HEK293T (cell line): ENCODE results near the gene EFCAB11.

Experiments used
- CTCF ChIA-PET: fragments of 350-600 bp; formaldehyde crosslinking; extraction: SDS; loops from one replicate; lab custom pipeline; 2021; ENCODE audit warnings: antibody characterized with exemption, inconsistent platforms; lab: Yijun Ruan, JAX
- POLR2A ChIA-PET: fragments of 350-600 bp; formaldehyde crosslinking; extraction: SDS; loops from one replicate; lab custom pipeline; 2020; ENCODE audit warnings: antibody characterized with exemption, inconsistent platforms; lab: Yijun Ruan, JAX
- DNase-seq: peaks from one replicate; pipeline ENCODE4 v3.0.0; 2012; ENCODE audit warnings: mixed read lengths; ENCODE audit errors: extremely low spot score
- ARNT ChIP-seq: fragments of 450-650 bp; IDR thresholded peaks from 2 replicates; pipeline ENCODE4 v1.6.1; 2017; ENCODE audit warnings: mild to moderate bottlenecking
- BHLHE40 ChIP-seq: fragments of 450-650 bp; IDR thresholded peaks from 2 replicates; pipeline ENCODE4 v1.6.1; 2016; ENCODE audit warnings: mild to moderate bottlenecking, moderate library complexity, borderline replicate concordance
- CTBP1 ChIP-seq: fragments of 450-650 bp; IDR thresholded peaks from 2 replicates; pipeline ENCODE4 v1.6.1; 2016; ENCODE audit warnings: borderline replicate concordance
- ELF4 ChIP-seq: fragments of 450-650 bp; IDR thresholded peaks from 2 replicates; pipeline ENCODE4 v1.6.1; 2017; ENCODE audit warnings: antibody characterized with exemption
- FOXA1 ChIP-seq: fragments of 450-650 bp; IDR thresholded peaks from 2 replicates; pipeline ENCODE4 v1.6.1; 2016; ENCODE audit warnings: mild to moderate bottlenecking
- FOXK2 ChIP-seq: fragments of 450-650 bp; IDR thresholded peaks from 2 replicates; pipeline ENCODE4 v1.6.1; 2016; ENCODE audit warnings: mild to moderate bottlenecking
- FOXM1 ChIP-seq: fragments of 450-650 bp; IDR thresholded peaks from 2 replicates; pipeline ENCODE4 v1.6.1; 2017; ENCODE audit warnings: mild to moderate bottlenecking, borderline replicate concordance
- HDGF ChIP-seq: fragments of 450-650 bp; IDR thresholded peaks from 2 replicates; pipeline ENCODE4 v1.6.1; 2017; ENCODE audit warnings: antibody characterized with exemption, borderline replicate concordance
- L3MBTL2 ChIP-seq: fragments of 450-650 bp; conservative IDR thresholded peaks from 2 replicates; pipeline ENCODE4 v1.6.1; 2016; ENCODE audit warnings: mild to moderate bottlenecking
- LEF1 ChIP-seq: fragments of 450-650 bp; IDR thresholded peaks from 2 replicates; pipeline ENCODE4 v1.6.1; 2017; ENCODE audit warnings: mild to moderate bottlenecking, borderline replicate concordance
- NFRKB ChIP-seq: fragments of 450-650 bp; IDR thresholded peaks from 2 replicates; pipeline ENCODE4 v1.6.1; 2016; ENCODE audit warnings: mild to moderate bottlenecking, moderate library complexity
- SP1 ChIP-seq: fragments of 450-650 bp; IDR thresholded peaks from 2 replicates; pipeline ENCODE4 v1.6.1; 2017
- SUZ12 ChIP-seq: fragments of 450-650 bp; IDR thresholded peaks from 2 replicates; pipeline ENCODE4 v1.6.1; 2016; ENCODE audit warnings: mild to moderate bottlenecking
- TARDBP ChIP-seq: fragments of 450-650 bp; IDR thresholded peaks from 2 replicates; pipeline ENCODE4 v1.6.1; 2016
- ZNF384 ChIP-seq: fragments of 450-650 bp; IDR thresholded peaks from 2 replicates; pipeline ENCODE4 v1.6.1; 2016
- TF ChIP-seq, protein P1 (sequence below): fragments of 450-650 bp; IDR thresholded peaks from 2 replicates; pipeline ENCODE4 v1.6.1; 2016

Gene EFCAB11

DNA sequence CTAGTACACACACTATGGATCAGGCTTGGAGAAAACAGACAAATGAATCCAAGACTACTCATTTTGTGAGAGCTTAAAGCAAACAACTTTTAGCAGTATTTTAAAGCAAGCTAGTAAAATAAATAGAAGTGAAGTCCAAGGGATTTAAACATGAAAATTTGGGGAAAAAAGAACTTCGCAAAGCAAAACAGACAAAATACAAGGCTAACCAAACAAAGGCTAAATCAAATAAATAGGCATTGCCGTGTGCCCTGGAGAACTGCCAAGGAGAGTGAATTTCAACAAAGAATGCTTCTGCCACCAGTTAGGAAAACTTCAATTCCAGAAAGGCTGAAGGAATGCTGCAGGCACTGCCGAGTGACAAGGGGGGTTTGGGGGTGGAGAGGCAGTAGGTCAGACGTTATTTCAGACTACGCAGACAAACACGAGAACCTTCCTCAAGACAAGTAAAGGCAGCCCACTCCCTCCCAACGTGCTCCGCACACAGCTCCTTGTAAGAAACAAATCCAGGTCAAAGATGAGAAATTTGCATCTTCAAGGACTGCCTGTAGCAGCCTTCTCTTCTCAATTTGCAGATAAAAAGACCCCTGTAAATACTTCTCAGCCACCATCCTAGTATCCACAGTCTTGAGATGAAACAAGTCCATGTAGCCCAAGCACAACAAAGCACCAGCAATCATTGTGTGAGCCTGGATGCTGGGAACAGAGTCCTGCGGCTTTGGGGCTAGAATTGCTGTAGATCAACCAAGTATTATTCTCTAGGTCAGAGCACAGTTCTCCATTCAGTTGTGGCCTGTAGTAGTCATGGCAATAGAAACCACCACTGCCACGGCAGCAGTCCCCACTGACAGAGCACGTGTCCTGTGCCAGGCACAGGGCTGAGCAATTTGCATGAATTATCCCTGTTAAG lies 43.3 kb downstream of the EFCAB11 start:
- CTCF ChIA-PET, result interaction anchor here (0.6 kb wide), 1 partner anchor 299 kb away, joined by 3 read pairs; no protein-coding TSS in a partner anchor
- POLR2A ChIA-PET, result no interaction called here
- TF ChIP-seq HDGF (no peak), ELF4 (no peak), SUZ12 (no peak), CTBP1 (no peak), ZNF384 (no peak), NFRKB (no peak), BHLHE40 (no peak), LEF1 (no peak), FOXM1 (no peak), TARDBP (no peak), L3MBTL2 (no peak), FOXA1 (no peak), ARNT (no peak), SP1 (no peak)
- TF ChIP-seq, protein P1, sequence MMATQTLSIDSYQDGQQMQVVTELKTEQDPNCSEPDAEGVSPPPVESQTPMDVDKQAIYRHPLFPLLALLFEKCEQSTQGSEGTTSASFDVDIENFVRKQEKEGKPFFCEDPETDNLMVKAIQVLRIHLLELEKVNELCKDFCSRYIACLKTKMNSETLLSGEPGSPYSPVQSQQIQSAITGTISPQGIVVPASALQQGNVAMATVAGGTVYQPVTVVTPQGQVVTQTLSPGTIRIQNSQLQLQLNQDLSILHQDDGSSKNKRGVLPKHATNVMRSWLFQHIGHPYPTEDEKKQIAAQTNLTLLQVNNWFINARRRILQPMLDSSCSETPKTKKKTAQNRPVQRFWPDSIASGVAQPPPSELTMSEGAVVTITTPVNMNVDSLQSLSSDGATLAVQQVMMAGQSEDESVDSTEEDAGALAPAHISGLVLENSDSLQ, result no peak
- no peak for DNase-seq

DNA sequence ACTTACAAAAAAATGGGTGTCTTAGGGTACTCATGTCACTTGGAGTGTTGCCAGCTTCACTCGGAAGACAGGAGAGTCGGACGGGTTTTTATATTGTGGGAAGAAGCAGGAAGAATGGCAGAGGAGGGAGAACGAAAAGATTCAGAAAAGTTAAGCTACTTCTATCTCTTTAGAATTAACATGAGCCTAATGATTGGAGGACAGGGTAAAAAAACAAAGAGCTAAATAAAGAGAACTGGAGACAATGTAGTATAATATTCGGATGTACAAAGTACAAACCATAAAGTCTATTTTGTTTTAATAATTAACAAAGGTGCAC lies 43.9 kb downstream of the EFCAB11 start:
- DNase-seq, result no peak
- CTCF ChIA-PET, result no interaction called here
- POLR2A ChIA-PET, result no interaction called here
- TF ChIP-seq BHLHE40 (no peak), TARDBP (no peak), ZNF384 (no peak), SP1 (no peak), FOXK2 (no peak), L3MBTL2 (no peak), CTBP1 (no peak), NFRKB (no peak), SUZ12 (no peak), ELF4 (no peak), FOXA1 (no peak)
- TF ChIP-seq, protein P1, result no peak

DNA sequence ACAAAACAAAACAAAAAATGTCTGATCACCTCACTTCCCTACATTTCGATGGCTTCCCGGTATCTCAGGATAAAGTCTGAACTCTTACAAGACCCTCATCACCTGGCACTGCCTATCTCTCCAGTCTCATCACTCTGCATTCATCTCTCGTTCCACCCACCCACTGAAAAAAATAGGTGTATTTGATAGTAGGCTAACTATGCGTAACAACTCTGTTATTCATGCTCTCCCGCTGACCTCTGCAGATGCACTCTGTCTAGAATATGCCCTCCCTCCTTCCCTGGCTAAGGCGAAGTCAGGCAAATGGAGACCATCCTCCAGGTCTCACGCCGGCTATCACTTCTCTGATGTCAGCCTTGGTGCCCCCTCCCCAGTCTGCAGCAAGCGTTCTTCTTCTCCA lies 44.9 kb downstream of the EFCAB11 start:
- POLR2A ChIA-PET, result no interaction called here
- CTCF ChIA-PET, result no interaction called here
- TF ChIP-seq ELF4, result no peak
- TF ChIP-seq BHLHE40, result no peak
- TF ChIP-seq TARDBP, result no peak
- TF ChIP-seq CTBP1, result no peak
- no peak for TF ChIP-seq SUZ12
- TF ChIP-seq FOXM1, result no peak
- no peak for TF ChIP-seq ARNT
- no peak for TF ChIP-seq ZNF384
- TF ChIP-seq, protein P1, result no peak
- no peak for TF ChIP-seq LEF1
- TF ChIP-seq FOXK2, result no peak
- no peak for TF ChIP-seq SP1
- no peak for TF ChIP-seq HDGF
- no peak for TF ChIP-seq FOXA1
- TF ChIP-seq NFRKB, result no peak
- TF ChIP-seq L3MBTL2, result no peak
- no peak for DNase-seq

DNA sequence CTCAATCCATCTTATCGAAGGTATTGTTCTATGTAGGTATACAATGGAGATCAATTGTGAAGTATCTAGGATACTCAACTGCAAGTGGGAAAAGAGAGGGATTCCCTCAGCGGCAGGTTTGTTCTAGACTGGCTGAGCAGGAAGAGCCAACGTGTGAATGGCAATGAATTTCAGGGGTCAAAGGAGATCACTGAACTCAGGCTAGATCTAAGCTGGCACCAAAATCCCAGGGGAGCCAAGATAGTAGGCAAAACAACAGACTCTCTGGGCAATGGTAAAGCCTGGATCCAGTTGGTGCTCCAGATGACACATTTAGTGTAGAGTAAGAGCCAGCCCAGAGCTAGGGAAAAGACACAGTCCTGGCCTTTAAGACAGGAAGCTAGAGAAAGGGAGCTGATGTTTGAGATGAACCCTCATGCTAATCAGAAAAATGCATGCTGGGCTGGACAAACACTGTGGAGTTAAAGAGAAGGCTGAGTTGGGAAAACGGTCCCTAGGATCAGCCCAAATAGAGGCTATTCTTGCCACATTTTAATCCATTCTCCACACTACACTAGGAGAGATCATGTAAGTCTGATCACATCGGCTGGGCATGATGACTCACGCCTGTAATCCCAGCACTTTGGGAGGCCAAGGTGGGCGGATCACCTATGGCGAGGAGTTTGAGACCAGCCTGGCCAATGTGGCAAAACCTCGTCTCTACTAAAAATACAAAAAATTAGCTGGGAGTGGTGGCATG lies 45.6 kb downstream of the EFCAB11 start:
- ChIA-PET CTCF (no interaction called here), POLR2A (no interaction called here)
- TF ChIP-seq NFRKB (no peak), SUZ12 (no peak), BHLHE40 (no peak), FOXM1 (no peak), CTBP1 (no peak), ELF4 (no peak), L3MBTL2 (no peak), LEF1 (no peak), FOXK2 (no peak), ARNT (no peak), HDGF (no peak), TARDBP (no peak), FOXA1 (no peak), SP1 (no peak)
- TF ChIP-seq, protein P1, result no peak
- DNase-seq, result no peak

DNA sequence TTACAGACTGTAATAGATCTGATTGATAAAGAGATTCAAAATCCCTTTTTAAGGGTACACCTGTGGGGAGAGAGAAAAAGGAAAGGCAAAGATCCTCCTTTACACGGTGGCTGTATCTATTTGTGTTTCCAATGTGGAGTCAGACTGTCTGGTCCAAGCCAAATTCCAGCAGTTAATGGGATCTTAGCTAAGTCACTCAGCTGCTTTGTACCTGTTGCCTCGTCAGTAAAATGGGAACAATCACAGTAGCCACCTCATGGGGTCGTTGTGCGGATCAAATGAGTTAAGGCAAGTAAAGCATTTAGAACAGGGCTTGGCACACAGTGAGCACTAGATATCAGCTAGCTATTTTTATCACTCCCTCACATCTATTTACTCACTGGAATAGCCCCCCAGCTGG lies 46.9 kb downstream of the EFCAB11 start:
- ChIA-PET CTCF (no interaction called here), POLR2A (no interaction called here)
- no peak for TF ChIP-seq FOXK2
- no peak for TF ChIP-seq NFRKB
- TF ChIP-seq ELF4, result no peak
- TF ChIP-seq CTBP1, result no peak
- no peak for TF ChIP-seq FOXM1
- no peak for TF ChIP-seq ZNF384
- no peak for TF ChIP-seq SUZ12
- no peak for TF ChIP-seq TARDBP
- TF ChIP-seq BHLHE40, result no peak
- no peak for TF ChIP-seq LEF1
- TF ChIP-seq L3MBTL2, result no peak
- TF ChIP-seq SP1, result no peak
- no peak for TF ChIP-seq HDGF
- TF ChIP-seq, protein P1, result no peak
- no peak for TF ChIP-seq FOXA1
- no peak for DNase-seq
